Activated CD8-positive, alpha-beta T cell treated with anti-CD3 and anti-CD28 coated beads for 36 hours (primary cell): ENCODE measurements around the gene SEMA6B. TPM values are rescaled to one million over a fixed set of nuclear protein-coding genes. Genes with fewer than 3 reads are reported as not detected.
"Not testable (repeated sequence)": the region's sequence is repeated elsewhere in the genome, so short reads cannot be mapped to it uniquely, and the experiment has no call there.

Source experiments
- ATAC-seq: fragments of 200-7000 bp; cut with Tn5 transposase; one replicate; pipeline ENCODE4 v1.10.0; 2021; ENCODE audit warnings: mild to moderate bottlenecking, moderate library complexity
- CTCF ChIA-PET: fragments of 350-600 bp; sonication (Branson Sonifier 250); formaldehyde crosslinking; loops from one replicate; lab custom pipeline; 2021; ENCODE audit warnings: antibody characterized with exemption; lab: Charles Lee
- POLR2A ChIA-PET: fragments of 350-600 bp; sonication (Branson Sonifier 250); formaldehyde crosslinking; loops from one replicate; lab custom pipeline; 2021; ENCODE audit warnings: antibody characterized with exemption; lab: Charles Lee
- DNase-seq: peaks from one replicate; pipeline ENCODE4 v3.0.0-alpha.2; 2020
- H3K27ac Mint-ChIP-seq: one replicate; pipeline ENCODE4 v1.8.0; 2021; ENCODE audit warnings: mild to moderate bottlenecking, mixed read lengths
- H3K27me3 Mint-ChIP-seq: one replicate; pipeline ENCODE4 v1.8.0; 2021; ENCODE audit warnings: mixed read lengths
- H3K36me3 Mint-ChIP-seq: one replicate; pipeline ENCODE4 v1.8.0; 2021; ENCODE audit warnings: low read depth, mixed read lengths
- H3K4me1 Mint-ChIP-seq: one replicate; pipeline ENCODE4 v1.8.0; 2021; ENCODE audit warnings: low read depth, mixed read lengths
- H3K4me3 Mint-ChIP-seq: one replicate; pipeline ENCODE4 v1.8.0; 2021; ENCODE audit warnings: mild to moderate bottlenecking, moderate library complexity, mixed read lengths
- H3K9me3 Mint-ChIP-seq: one replicate; pipeline ENCODE4 v1.8.0; 2021; ENCODE audit warnings: mixed read lengths
- CTCF ChIP-seq: fragments of 200-600 bp; IDR thresholded peaks from one replicate; pipeline ENCODE4 v1.8.0; 2022; ENCODE audit warnings: antibody characterized with exemption, mild to moderate bottlenecking
- intact Hi-C: fragments of 100-400 bp; cut with micrococcal nuclease; formaldehyde crosslinking; loops from one replicate; pipeline ENCODE4 v1.10.0; 2022
- total RNA-seq, 2 experiments: library from RNA; stranded (reverse); gene quantifications; one replicate each; pipeline ENCODE4 v1.2.3, GENCODE V29; 2021

The SEMA6B gene
- total RNA-seq, 2 experiments from 2014 or later = not detected

- intact Hi-C loops = no loop called here
- POLR2A ChIA-PET = interaction anchor here (0.6 to 1.3 kb wide), 2 partner anchors 8 to 411 kb away, joined by 3 read pairs; no protein-coding TSS in a partner anchor
- ATAC-seq (peak; percentile 86), DNase-seq (peak; percentile 72)
- Mint-ChIP-seq H3K27ac (no peak overlapping the region), H3K36me3 (no peaks in the 10 kb centered on the region), H3K9me3 (no peaks in the 10 kb centered on the region), H3K27me3 (peaks cover 35% of the 10 kb centered on the region), H3K4me3 (no peak overlapping the region), H3K4me1 (peaks cover 3% of the 10 kb centered on the region)
- CTCF ChIA-PET = interaction anchor here (1.9 to 2.7 kb wide), 2 partner anchors 22 to 38 kb away, joined by 7 to 12 read pairs; no protein-coding TSS in a partner anchor
- TF ChIP-seq CTCF = no peak
These were observed 38.6 kb upstream of the SEMA6B start for GRCh38 chr19:4597975-4598671.

GRCh38 chr19:4597278-4597974, 37.9 kb upstream of the SEMA6B start:
- Mint-ChIP-seq H3K9me3 (no peaks in the 10 kb centered on the region), H3K4me3 (no peak overlapping the region), H3K4me1 (peaks cover 3% of the 10 kb centered on the region), H3K27ac (no peak overlapping the region), H3K36me3 (no peaks in the 10 kb centered on the region), H3K27me3 (peaks cover 41% of the 10 kb centered on the region)
- DNase-seq (no peak), ATAC-seq (peak; percentile 21)
- no peak for TF ChIP-seq CTCF
- POLR2A ChIA-PET = interaction anchor here (1.2 to 1.3 kb wide), 2 partner anchors 9 to 10 kb away, joined by 3 to 4 read pairs; no protein-coding TSS in a partner anchor
- intact Hi-C loops = no loop called here
- CTCF ChIA-PET = interaction anchor here (1.9 to 2.7 kb wide), 2 partner anchors 21 to 39 kb away, joined by 7 to 12 read pairs; no protein-coding TSS in a partner anchor

- H3K36me3 Mint-ChIP-seq = no peaks in the 10 kb centered on the region
- peaks cover 38% of the 10 kb centered on the region for H3K27me3 Mint-ChIP-seq
- no peak for DNase-seq
- no peak for ATAC-seq
- peaks cover 3% of the 10 kb centered on the region for H3K4me1 Mint-ChIP-seq
- TF ChIP-seq CTCF = no peak
- H3K27ac Mint-ChIP-seq = no peak overlapping the region
- no peak overlapping the region for H3K4me3 Mint-ChIP-seq
- POLR2A ChIA-PET = interaction anchor here (1.2 kb wide), 1 partner anchor 9 kb away, joined by 4 read pairs; no protein-coding TSS in a partner anchor
- CTCF ChIA-PET = interaction anchor here (1.9 to 2.7 kb wide), 2 partner anchors 20 to 40 kb away, joined by 7 to 12 read pairs; no protein-coding TSS in a partner anchor
- intact Hi-C loops = no loop called here
- no peaks in the 10 kb centered on the region for H3K9me3 Mint-ChIP-seq
These were observed 36.8 kb upstream of the SEMA6B start for GRCh38 chr19:4596033-4596904.

GRCh38 chr19:4595158-4595557, 35.7 kb upstream of the SEMA6B start:
- intact Hi-C loops, H3K4me3 Mint-ChIP-seq, H3K27ac Mint-ChIP-seq, ATAC-seq, H3K36me3 Mint-ChIP-seq, H3K9me3 Mint-ChIP-seq, H3K4me1 Mint-ChIP-seq, DNase-seq: not testable (repeated sequence)
- CTCF ChIA-PET = interaction anchor here (1.2 to 3.7 kb wide), 2 partner anchors 19 to 41 kb away, joined by 6 to 20 read pairs; no protein-coding TSS in a partner anchor
- POLR2A ChIA-PET = interaction anchor here (0.6 kb wide), 1 partner anchor 274 kb away, joined by 3 read pairs; no protein-coding TSS in a partner anchor
- peaks cover 38% of the 10 kb centered on the region for H3K27me3 Mint-ChIP-seq

GRCh38 chr19:4594201-4594600, 34.7 kb upstream of the SEMA6B start:
- ATAC-seq (no peak), DNase-seq (no peak)
- intact Hi-C loops = no loop called here
- TF ChIP-seq CTCF = no peak
- peaks cover 3% of the 10 kb centered on the region for H3K4me1 Mint-ChIP-seq
- POLR2A ChIA-PET = no interaction called here
- H3K9me3 Mint-ChIP-seq = no peaks in the 10 kb centered on the region
- H3K36me3 Mint-ChIP-seq = no peaks in the 10 kb centered on the region
- H3K27ac Mint-ChIP-seq = no peak overlapping the region
- no peak overlapping the region for H3K4me3 Mint-ChIP-seq
- CTCF ChIA-PET = interaction anchor here (0.6 to 3.7 kb wide), 6 partner anchors 15 to 60 kb away, joined by 3 to 20 read pairs (median 6); no protein-coding TSS in a partner anchor
- peaks cover 39% of the 10 kb centered on the region for H3K27me3 Mint-ChIP-seq
